Lung (tissue), 12 donors: ENCODE measurements around the gene C8G. TPM values are rescaled to one million over a fixed set of nuclear protein-coding genes. Genes with fewer than 3 reads are reported as not detected.

Source experiments
- ATAC-seq: fragments of 200-7000 bp; cut with Tn5 transposase; one replicate; pipeline ENCODE4 v1.9.1; 2020; ENCODE audit warnings: moderate number of reproducible peaks; ENCODE audit not compliant: insufficient read depth, low FRiP score
- DNase-seq, 3 donors: peaks; one replicate each; pipeline ENCODE4 v3.0.0-alpha.2; 2013 to 2017
- H3K27ac ChIP-seq, 2 donors: one replicate each; pipeline ENCODE4 v1.5.1; 2013; ENCODE audit warnings: mild to moderate bottlenecking in 2 of 2, moderate library complexity in 2 of 2, control low read depth in 1 of 2, inconsistent platforms in 1 of 2, low read depth in 1 of 2, low read length in 1 of 2
- H3K27me3 ChIP-seq, 3 donors: one replicate each; pipeline ENCODE4 v1.5.1; 2013; ENCODE audit warnings: low read length in 2 of 3; ENCODE audit not compliant: control insufficient read depth in 3 of 3, insufficient read depth in 3 of 3
- H3K36me3 ChIP-seq, 4 donors: one replicate each; pipeline ENCODE4 v1.5.1; 2013; ENCODE audit warnings: low read length in 4 of 4, mild to moderate bottlenecking in 1 of 4, moderate library complexity in 1 of 4; ENCODE audit not compliant: control insufficient read depth in 4 of 4, insufficient read depth in 4 of 4
- H3K4me1 ChIP-seq, 5 donors: one replicate each; pipeline ENCODE4 v1.5.1; 2013; ENCODE audit warnings: low read length in 5 of 5, mild to moderate bottlenecking in 2 of 5, moderate library complexity in 1 of 5; ENCODE audit not compliant: control insufficient read depth in 5 of 5, insufficient read depth in 5 of 5
- H3K4me3 ChIP-seq: one replicate; pipeline ENCODE4 v1.5.1; 2013; ENCODE audit warnings: mild to moderate bottlenecking, control low read depth, moderate library complexity
- H3K9ac ChIP-seq, 2 donors: one replicate each; pipeline ENCODE4 v1.5.1; 2013; ENCODE audit warnings: low read length in 2 of 2, control low read depth in 1 of 2; ENCODE audit not compliant: insufficient read depth in 1 of 2
- H3K9me3 ChIP-seq, 4 donors: one replicate each; pipeline ENCODE4 v1.5.1; 2013; ENCODE audit warnings: low read length in 3 of 4, mild to moderate bottlenecking in 1 of 4, moderate library complexity in 1 of 4; ENCODE audit not compliant: control insufficient read depth in 4 of 4, insufficient read depth in 3 of 4
- CTCF ChIP-seq: IDR thresholded peaks from 2 replicates; pipeline ENCODE4 v1.5.1; 2012; ENCODE audit warnings: mild to moderate bottlenecking; ENCODE audit errors: control extremely low read depth, extremely low read depth
- WGBS, 2 donors: extraction: QIAGEN DNeasy Blood & Tissue Kit; methylation state at CpG; one replicate each; pipeline ENCODE4 v1.1.7; 2013; 5-methylcytosine and 5-hydroxymethylcytosine counted together
- polyA plus RNA-seq, 2 donors: library from polyadenylated mRNA; stranded (reverse); fragments of 200-250 nt; gene quantifications; one replicate each; pipeline ENCODE4 v1.2.1, GENCODE V29; 2013
- total RNA-seq, 2 donors: library from RNA; depleted of rRNA in 1 of 2; stranded (reverse); fragments of >200 nt in 1 of 2; gene quantifications; one replicate each; pipeline ENCODE4 v1.2.1, GENCODE V29; 2014 to 2021
- donor health status: control.
- donor health status: control.
- donor health status: Bipolar disorder and iron deficiency.
- donor health status: healthy.
- donor health status: DM: yes; HTN: yes; CAD: no.

Gene C8G
- total and polyA plus RNA-seq, 4 donors, result 0.90 to 2.1 (median 1.4) TPM; not detected in 1

- Histone ChIP-seq H3K9me3 (no peaks in the 10 kb centered on the region), H3K27ac (no peak overlapping the region), H3K4me3 (no peak overlapping the region), H3K9ac (no peak overlapping the region), H3K27me3 (peaks cover 0 to 9% (median 5%) of the 10 kb centered on the region in 3 donors), H3K4me1 (peaks cover 0 to 19% (median 4%) of the 10 kb centered on the region in 5 donors), H3K36me3 (peaks cover 0 to 13% (median 0%) of the 10 kb centered on the region in 4 donors)
- TF ChIP-seq CTCF, result no peak
- 72 to 81% methylated on average over 10 of the region's 10 CpGs for WGBS, 2 donors
- ATAC-seq, result no peak
- DNase-seq, result no peak
Observed at GRCh38 chr9:136990242-136990911, 45.3 kb downstream of the C8G start.

GRCh38 chr9:136991993-136992818 lies 47.2 kb downstream of the C8G start, which contains the start of gene PAXX:
PAXX (plus strand) TSS chr9:136992422; CDS start chr9:136992444, 22 bp downstream.
- no peaks in the 10 kb centered on the region for H3K9me3 ChIP-seq
- peak within 1 kb of the TSS; percentile 34 to 85 for H3K27ac ChIP-seq
- DNase-seq, result peak; percentile 89 to 92 (median 91)
- H3K4me3 ChIP-seq, result peak within 1 kb of the TSS; percentile 66
- TF ChIP-seq CTCF, result no peak
- H3K36me3 ChIP-seq, result peaks cover 0 to 13% (median 0%) of the 10 kb centered on the region in 4 donors
- peaks cover 0 to 34% (median 13%) of the 10 kb centered on the region in 5 donors for H3K4me1 ChIP-seq
- WGBS, 2 donors, result 1 to 2% methylated on average over 59 to 92 of the region's 92 CpGs
- no peak within 1 kb of the TSS for H3K9ac ChIP-seq
- H3K27me3 ChIP-seq, result no peaks in the 10 kb centered on the region
- peak; percentile 90 for ATAC-seq

- H3K4me1 ChIP-seq, result peaks cover 0 to 37% (median 15%) of the 10 kb centered on the region in 5 donors
- ATAC-seq (no peak), DNase-seq (no peak)
- TF ChIP-seq CTCF, result no peak
- peak overlapping the region; percentile 66 for H3K4me3 ChIP-seq
- no peaks in the 10 kb centered on the region for H3K27me3 ChIP-seq
- peaks cover 0 to 13% (median 0%) of the 10 kb centered on the region in 4 donors for H3K36me3 ChIP-seq
- H3K9me3 ChIP-seq, result no peaks in the 10 kb centered on the region
- WGBS, 2 donors, result 41 to 45% methylated on average over 17 to 18 of the region's 18 CpGs
- H3K27ac ChIP-seq, result peak overlapping the region; percentile 34 to 81
- no peak overlapping the region for H3K9ac ChIP-seq
Observed at GRCh38 chr9:136992819-136993369, 47.9 kb downstream of the C8G start.
